Left forelimb (tissue), 1 donor: ENCODE results near the gene ZNF438.

Experiments used
- DNase-seq: peaks from one replicate; pipeline ENCODE4 v3.0.0-alpha.2; 2018; ENCODE audit warnings: low spot score

The ZNF438 gene

DNA sequence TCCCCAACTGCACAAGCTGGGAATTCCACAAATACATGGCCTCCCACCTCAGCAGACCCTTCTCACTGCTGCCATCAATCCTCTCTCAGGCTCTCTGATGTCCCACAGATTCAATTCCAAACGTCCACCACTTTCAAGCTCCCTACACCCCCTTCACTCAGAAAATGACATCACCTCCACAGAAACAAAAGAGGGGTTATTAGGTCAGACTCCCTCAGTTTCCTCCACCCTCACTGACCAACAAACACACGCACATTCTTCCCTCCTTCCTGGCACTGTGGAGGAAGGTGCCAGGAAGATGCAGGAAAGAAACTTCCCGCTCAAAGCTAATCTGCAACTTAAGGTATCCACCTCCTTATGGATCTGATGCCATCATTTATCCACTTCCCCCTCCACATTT is 18.3 kb downstream of the ZNF438 start:
- DNase-seq = no peak

DNA sequence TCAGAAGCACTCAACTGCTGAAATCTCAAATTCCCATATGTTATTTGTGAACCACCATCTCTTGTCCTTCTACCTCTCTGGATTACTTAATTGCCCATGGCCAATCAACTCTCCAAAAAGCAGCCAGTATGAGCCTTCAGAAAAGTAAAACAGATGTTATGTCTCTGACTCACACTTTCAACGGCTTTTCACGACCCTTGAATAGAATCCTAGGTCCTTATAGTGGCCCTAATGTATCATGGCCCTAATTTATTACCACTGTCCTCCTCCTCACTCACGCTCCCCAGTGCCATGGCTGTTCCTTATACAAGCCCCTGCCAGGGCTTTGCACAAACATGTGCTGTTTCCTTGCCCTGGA is 20.0 kb downstream of the ZNF438 start:
- no peak for DNase-seq

DNA sequence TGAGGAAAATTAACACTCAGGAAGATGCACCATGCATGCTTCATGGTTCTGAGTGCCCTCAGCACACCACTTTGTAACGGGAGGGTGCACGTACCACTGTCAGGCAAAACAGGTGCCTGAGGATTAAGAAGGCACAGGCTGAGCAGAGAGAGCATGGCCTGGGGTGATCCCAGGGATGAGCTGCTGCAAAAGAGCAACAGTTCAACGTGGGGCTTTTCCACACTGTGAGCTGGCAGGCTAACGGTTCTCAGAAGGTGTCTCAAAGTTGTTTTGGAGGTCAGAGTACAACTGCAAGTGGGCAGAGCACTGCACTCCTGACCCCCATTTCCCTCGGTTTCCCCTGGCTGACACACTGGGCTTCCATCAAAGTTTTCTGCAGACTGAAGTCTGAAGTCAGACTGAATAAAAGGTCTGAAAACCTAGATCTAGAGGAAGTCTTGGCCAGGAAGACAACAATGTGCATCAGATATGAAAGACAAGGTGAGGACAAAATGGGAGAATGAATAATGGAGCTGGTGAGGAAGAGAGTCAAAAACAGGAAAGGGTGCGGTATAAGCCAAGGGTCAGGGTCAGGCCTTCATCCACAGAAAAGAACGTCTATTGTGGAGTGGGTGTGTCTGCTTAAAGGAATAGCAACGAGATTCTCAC is 20.5 kb downstream of the ZNF438 start:
- DNase-seq = no peak

DNA sequence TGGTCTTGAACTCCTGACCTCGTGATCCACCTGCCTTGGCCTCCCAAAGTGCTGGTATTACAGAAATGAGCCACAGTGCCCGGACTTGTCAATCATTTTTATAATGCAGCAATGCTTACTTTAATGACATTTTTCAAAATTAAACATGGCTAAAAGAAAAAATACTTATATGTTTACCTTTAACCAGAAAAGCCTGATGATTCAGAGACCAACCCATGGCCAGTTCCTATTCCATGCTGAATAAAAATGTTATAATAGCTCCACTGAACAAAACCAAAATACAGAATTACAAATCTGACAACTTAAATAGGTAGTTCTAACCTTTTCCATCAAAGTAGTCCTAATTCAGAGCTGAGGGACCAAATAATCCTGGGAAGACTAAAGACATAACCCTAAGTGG is 21.6 kb downstream of the ZNF438 start:
- DNase-seq = no peak

DNA sequence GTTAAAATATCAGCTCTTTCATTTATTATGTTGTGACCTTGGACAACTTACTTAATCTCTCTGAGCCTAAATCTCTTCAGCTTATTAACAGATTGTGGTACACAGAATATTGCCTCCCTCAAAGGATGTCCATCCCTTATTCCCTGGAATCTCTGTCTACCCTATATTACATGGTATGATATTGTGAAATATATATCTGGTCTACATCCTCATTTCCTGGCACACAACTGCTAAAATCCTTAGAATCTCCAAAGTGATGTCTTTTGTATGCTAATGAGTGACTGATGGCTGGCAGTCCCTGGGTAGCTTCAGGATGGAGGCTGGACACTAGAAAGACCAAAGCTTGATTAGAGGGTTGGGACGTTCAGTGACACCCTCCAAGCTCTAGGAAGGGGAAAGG is 25.8 kb downstream of the ZNF438 start:
- DNase-seq = no peak

DNA sequence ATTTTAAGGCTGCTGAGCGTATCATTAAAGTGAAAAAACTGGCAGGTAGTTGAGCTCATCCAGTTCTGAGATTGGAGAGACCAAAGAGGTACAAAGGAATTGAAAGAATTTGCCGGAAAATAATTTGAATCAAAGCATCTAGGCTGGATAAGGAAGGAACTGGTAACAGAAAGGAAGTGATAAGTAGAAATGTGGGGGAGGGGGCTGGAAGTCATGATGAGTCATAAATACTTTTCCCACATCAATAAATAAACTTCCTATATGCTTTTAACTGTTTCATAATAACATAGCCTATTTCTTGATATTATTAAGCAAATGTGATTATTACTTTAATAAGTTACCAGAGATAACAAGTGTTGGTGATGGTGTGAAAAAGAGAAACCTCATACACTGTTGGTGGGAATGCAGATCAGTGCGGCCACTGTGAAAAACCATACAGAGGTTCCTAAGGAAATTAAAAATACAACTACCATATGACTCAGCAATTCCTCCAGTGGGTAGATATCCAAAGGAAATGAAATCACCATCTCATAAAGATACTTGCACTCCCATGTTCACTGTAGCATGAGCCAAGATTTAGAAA is 27.0 kb downstream of the ZNF438 start:
- no peak for DNase-seq

DNA sequence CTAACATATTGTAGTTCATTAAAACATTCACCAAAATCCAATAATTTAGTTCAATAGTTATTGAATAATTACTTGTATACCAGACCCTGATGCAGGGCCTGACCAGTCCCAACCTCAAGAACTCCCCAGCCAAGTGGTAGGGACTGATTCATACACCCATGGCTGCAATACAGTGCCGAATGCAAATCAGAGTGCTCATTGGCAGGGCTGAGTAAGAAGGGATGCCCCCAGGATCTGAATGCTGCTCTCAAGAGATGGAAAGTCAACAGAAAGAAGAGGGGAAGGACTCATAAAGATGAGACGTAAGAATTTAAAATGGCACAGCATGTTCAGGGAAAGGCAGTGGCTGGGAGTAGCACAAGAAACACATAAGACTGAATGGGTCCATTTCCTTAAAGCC is 29.9 kb downstream of the ZNF438 start:
- DNase-seq = no peak

DNA sequence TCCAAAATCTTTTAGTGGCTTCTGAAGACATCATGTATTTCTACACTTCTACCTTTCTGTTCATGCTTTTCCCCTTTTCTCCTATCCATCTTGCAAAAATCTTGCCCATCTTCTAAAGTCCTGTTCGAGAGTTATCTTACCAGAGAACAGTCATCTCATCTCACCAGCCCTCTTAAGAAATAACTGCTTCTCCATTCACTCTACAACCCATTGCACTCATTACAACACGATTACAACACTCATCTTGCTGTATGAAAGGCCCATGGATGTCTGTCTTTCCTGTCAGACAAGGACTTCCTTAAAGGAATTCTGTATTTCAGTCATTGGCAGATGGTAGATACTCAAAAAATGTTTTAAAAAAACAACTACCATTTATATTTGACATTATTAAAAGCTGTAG is 30.8 kb downstream of the ZNF438 start:
- no peak for DNase-seq

DNA sequence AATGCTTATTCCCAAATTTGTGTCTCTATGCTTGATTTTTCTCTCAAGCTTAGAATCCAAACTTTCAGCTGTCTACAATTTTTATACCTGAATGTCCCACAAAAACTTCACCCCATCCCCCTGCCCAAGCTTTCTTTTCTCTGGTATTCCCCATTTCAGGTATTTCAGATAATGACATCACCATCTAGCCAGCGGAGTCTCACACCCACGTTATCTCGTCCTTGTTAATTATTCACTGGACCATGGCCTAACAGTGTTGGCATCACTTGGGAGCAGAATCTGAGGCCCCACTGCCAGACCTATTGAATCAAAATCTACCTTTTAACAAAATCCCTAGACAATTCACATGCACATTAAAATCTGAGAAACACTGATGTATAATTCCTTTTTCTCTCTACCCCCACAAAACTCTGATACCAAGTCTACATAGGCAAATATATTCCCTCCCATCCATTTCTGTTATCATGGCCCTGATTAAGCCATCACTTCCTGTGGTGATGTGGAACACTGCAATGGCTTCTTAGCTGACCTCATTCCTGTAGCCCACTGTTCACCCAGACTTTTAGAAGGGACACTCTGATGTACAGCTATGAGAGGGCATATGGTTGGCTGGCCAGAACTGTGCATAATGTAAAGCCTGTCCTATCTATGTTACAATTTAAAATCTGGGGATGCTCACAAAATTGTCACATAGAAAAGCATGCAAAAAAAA is 31.4 kb downstream of the ZNF438 start:
- DNase-seq = no peak

DNA sequence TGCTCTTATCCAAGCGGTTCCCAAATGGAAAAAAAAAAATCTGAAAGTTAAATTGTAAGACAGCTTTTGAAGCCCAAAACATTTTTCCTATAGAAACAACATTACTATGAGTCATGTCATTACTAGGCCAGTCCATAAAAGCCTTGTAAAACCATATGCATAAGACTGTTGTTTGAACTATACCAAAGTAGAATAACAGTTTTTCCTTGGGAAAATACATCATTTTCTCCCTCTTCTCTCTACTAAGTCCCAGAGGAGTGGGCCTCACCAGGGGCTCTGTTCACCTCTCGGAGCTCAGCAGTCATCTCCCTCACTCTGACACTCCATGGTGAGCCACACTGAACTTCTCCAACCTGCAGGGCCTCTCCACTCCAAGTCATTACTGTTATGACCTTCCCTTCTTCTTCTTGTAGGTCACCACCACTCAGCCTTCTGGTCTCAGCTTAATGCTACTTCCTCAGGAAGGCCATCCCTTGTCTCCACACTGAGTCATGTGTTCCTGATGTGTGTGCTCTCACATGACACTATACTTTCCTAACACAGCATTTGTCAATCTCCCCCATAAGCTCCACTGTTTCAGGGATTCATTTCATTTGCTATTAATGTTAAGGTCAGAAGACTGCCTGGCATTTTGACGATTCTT is 32.5 kb downstream of the ZNF438 start:
- DNase-seq = no peak

DNA sequence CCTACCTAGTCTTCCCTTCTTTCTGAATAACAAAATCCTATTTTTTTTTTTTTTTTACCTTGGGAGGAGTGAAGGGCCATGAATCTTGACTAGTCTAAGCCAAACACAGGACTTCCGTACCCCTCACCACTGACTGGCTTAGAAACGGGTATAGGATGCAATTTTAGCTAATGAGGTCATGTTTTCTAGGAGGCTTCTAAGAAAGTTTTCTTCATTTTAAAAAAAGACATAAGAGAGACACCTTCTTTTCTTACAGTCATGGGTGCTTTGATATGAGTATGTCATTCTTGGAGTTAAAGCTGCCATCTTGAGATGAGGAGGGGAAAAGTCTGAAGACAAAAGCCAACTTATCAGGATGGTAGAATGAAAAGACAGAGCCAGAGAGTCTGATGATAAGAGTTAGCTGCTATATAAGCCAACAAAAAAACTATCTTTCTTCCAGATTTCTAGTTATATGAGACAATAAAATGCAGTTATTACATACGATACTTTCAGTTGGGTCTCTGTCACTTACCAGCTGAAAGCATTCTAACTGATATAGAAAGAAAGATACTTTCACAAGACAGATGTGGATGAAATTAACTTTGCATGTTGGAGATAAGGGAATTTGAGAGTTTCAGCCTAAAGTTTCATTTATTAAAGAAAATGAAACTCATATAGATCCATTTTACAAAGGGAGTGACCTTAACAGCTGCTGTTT is 34.0 kb downstream of the ZNF438 start:
- DNase-seq = no peak

DNA sequence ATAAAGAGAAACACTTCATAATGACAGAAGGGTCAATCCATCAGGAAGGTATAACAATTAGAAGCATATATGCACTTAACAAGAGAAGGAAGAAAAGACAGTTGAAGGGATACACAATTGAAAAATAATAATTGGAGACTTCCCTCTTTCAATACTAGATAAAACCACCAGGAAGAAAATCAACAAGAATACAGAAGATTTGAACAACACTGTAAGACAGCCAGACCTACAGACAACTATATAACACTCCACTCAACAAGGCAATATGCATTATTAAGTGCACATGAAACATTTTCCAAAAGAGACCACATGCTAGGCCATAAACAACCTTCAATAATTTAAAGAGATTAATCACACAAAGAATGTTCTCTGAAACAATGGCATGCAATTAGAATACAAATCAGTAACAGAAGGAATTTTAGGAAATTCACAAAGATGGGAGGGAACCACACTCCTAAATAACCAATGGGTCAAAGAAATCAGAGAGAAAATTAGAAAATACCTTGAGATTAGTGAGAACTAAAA is 35.1 kb downstream of the ZNF438 start:
- DNase-seq = no peak

DNA sequence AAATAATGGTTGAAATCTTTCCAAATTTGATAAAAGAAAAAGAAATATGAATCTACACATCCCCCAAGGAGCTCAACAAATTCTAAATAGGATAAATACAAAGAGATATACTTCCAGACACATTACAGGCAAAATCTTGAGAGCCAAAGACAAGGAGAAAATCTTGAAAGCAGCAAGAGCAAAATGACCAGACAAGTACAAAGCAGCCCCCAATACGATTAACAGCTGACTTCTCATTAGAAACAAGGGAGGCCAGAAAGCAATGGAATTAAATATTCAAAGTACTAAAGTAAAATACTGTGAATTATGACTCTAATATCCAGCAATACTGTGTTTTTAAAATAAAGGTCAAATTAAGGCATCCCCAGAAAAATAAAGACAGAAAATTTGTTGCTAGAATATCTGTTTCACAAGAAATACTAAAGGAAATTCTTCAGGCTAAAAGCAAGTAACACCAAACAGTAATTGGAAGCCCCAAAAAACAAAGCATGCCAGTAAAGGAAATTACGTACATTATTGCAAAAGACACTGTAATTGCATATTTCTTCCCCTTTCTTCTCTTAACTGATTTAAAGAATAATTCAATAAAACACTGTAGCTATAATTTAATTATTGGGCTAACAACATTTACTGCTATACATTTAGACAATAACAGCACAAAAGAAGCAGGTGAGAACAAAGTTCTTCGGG is 36.4 kb downstream of the ZNF438 start:
- no peak for DNase-seq

DNA sequence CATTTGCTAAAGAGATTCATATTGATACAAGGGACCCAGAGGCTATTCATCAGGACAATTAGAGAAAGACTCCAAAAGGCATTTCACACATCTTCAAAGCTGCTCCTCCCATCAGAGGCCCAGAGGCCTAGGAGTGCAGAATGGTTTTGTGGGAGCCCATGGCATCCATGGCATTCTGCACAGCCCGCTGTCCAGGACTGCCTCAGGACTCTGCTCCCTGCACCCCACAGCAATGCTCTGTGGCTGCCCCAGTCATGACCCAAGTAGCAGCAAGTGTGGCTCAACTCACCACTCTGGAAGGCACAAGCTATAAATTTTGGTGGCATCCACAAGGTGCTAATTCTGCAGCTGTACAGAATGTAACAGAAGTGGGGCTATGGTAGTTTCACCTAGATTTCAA is 38.5 kb downstream of the ZNF438 start:
- no peak for DNase-seq

DNA sequence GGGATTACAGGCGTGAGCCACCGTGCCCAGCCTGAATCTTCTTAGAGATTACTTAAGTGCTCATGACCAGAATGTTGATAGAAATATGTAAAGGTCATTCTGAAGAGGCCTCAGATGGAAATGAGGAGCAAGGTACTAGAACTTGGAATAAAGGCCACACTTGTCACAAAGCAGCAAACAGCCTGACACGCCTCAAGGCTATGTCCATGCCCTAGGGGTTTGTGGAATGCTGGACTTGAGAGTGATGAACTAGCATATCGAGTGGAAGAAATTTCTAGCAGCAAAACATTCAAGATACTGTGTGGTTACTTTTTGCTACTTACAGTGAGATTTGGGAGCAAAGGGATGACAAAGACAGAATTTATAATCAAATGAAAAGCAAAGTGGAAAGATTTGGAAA is 39.0 kb downstream of the ZNF438 start:
- no peak for DNase-seq

DNA sequence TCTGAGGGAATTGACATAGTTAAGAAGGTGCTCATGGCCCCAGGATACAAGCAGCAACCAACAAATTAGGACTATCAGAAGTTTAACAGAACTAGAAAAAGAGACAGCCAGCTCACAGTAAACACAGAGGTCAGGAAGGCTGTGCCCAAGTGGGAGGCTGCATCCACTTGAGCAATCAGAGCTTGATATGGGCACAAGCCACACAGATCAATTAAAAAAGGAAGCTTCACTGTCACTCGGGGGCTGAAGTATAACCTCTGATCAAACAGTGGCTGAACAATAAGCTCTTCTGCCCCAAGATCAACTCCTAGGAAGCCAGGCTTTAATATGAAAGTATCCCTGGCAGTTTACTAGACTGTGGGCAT is 40.0 kb downstream of the ZNF438 start:
- DNase-seq = no peak

DNA sequence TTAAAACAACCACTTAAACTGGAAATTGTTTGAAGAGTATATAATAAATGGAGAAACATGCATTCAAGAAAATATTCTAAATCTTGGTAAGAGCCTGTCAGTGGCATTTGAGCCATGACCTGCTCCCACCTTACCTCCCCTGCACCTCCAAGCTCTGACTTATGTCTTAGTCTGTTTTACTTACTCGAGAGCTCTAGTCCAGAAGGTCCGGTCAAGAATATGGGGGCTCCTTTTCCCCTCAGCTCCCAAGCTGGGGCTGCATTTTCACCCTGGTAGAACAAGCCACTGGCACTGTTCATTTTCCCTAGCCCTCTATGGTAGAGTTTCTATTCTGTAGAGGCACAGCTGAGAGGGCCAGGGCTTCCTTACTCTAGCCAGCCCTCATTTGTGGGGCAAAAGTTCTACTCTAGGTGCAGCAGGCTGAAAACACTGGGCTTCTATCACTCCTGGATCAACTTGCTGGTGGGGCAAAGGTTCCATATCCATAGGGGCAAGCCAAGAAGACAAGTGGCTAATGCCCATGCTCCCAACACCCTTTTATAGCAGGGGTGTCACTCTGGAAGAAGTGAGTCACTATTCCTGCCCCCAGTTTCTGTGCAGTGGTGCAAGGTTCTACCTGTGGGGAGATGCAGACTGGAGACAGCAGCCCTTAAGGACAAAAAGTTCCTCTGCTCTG is 40.6 kb downstream of the ZNF438 start:
- DNase-seq = no peak

DNA sequence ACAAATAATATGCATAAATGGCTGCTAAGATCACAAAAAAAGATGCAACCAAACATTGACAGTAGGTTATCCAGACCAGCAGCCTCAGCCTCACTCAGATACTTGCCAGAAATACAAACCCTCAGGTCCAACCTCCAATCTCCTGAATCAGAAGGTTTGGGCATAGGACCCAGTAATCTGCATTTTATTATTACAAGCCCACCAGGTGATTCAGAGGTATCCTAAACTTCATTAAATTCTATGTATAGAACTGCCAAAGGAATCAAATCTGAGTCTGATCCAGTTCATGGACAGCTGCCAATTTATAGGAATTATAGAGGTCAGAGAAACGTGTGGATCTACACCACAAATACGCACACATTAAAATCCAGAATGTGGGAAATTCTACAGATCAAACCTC is 41.3 kb downstream of the ZNF438 start:
- no peak for DNase-seq

DNA sequence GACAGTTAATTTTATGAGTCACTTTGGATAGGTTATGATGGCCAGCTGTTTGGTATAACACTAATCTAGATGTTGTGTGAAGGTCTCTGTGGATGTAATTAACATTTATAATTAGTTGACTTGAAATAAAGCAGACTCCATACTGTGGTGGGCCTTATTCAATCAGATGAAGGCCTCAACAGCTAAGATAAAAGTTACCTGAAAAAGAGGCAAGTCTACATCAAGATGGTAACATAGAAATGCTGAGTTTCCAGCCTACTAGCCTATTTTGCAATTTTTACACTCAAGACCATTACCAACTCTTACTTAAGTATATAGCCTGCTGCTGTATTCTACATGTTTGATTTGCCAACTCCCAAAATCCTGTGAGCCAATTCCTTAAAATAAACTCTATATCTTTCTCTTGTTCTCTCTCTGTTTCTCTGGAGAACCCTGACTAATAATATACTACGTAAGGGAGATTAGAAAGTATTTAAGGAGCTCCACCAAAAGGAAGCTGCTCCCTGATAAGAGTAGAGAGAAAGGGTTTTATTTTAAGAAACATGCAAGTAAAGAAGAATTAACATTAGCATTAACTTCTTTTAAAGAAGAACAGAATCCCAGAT is 42.7 kb downstream of the ZNF438 start:
- no peak for DNase-seq

DNA sequence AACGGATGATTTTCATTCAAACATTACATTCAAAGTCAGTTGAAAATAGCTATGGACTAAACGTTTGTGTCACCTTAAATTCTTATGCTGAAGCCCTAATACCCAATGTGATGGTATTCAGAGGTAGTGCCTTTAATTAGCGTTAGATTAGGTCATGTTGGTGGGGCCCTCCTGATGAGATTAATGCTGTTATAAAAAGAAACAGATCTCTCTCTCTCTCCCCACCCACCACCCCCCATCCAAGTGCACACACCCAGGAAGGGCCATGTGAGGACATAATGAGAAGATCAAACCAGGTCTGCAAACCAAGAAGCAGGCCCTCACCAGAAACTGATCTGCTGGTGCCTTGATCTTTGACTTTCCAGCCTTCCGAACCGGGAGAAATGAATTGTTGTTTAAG is 44.2 kb downstream of the ZNF438 start:
- no peak for DNase-seq

DNA sequence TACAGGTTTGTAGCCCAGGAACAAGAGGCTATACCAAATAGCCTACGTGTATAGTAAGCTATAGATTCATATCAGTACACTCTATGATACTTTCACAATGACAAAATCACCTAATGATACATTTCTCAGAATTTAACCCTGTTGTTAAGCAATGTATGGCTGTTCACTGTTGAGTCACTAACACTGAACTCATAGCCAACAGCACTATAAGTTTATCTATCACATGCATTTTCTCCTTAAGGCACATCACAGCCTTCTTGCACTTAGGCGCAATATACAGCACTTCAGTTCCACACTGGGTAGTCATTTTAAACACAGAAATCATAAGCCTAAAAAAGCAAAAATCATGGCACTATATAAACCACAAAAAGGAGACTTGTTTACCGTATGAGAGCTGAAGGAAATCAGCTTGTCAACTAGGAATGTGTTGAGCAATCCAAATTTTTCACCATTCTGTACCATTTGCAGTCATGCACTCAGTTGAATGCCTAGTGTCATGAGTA is 45.6 kb downstream of the ZNF438 start:
- DNase-seq = no peak
